Testis (tissue), 3 donors: Measurements from ENCODE around the gene LYSMD2. TPM values are rescaled to one million over a fixed set of nuclear protein-coding genes. Genes with fewer than 3 reads are reported as not detected.

Experiments used
- DNase-seq: peaks from one replicate; pipeline ENCODE4 v3.0.0-alpha.2; 2019
- H3K27ac ChIP-seq, 2 donors: fragments of 200-600 bp; sonication (generic); one replicate each; pipeline ENCODE4 v1.5.1; 2019
- H3K27me3 ChIP-seq: fragments of 200-600 bp; sonication (generic); one replicate; pipeline ENCODE4 v1.5.1; 2019
- H3K36me3 ChIP-seq: fragments of 200-600 bp; sonication (generic); one replicate; pipeline ENCODE4 v1.5.1; 2017; ENCODE audit warnings: low read depth; ENCODE audit errors: missing control alignments
- H3K4me1 ChIP-seq: fragments of 200-600 bp; sonication (generic); one replicate; pipeline ENCODE4 v1.5.1; 2019
- H3K4me3 ChIP-seq, 2 donors: fragments of 200-600 bp; sonication (generic); one replicate each; pipeline ENCODE4 v1.5.1; 2017 to 2019
- H3K9me3 ChIP-seq: fragments of 200-600 bp; sonication (generic); one replicate; pipeline ENCODE4 v1.5.1; 2017
- CTCF ChIP-seq, 3 experiments: fragments of 450-650 bp in 2 of 3; fragments of 200-600 bp in 1 of 3; sonication (generic) in 1 of 3; IDR thresholded peaks; one replicate each; pipeline ENCODE4 v1.5.1; 2016 to 2019; ENCODE audit warnings: antibody characterized with exemption in 3 of 3, mild to moderate bottlenecking in 2 of 3, moderate library complexity in 1 of 3
- POLR2A ChIP-seq: fragments of 450-650 bp; IDR thresholded peaks from one replicate; pipeline ENCODE4 v1.6.1; 2017; ENCODE audit warnings: antibody characterized with exemption, mild to moderate bottlenecking, moderate library complexity
- WGBS, 2 donors: methylation state at CpG; one replicate each; pipeline ENCODE4 v1.1.5; 2018; 5-methylcytosine and 5-hydroxymethylcytosine counted together
- intact Hi-C: fragments of 100-400 bp; cut with DNase I; formaldehyde crosslinking; loops from one replicate; pipeline ENCODE4 v1.15.1; 2023; ENCODE audit warnings: low total_unique reads
- polyA plus RNA-seq: library from polyadenylated mRNA; stranded (reverse); fragments of 350-450 nt; fragmentation: Illumina TruSeq; extraction: RNeasy Lipid Tissue Mini Kit (QIAGEN cat#74804); gene quantifications from one replicate; pipeline ENCODE4 v1.2.3, GENCODE V29; 2014; ENCODE audit warnings: low read depth, low replicate concordance; ENCODE audit not compliant: insufficient read depth
- total RNA-seq, 2 donors: library from RNA; depleted of rRNA; stranded (reverse); fragments of >200 nt; gene quantifications; one replicate each; pipeline ENCODE4 v1.2.3, GENCODE V29; 2016

LYSMD2 gene
- total and polyA plus RNA-seq, 3 donors from 2014 or later: 18.7 to 21.1 (median 19.9) TPM

GRCh38 chr15:51765751-51766150 is 28.3 kb upstream of the LYSMD2 start:
- no peak for TF ChIP-seq POLR2A
- TF ChIP-seq CTCF (IDR thresholded peaks at IDR 0.05): no peak
- intact Hi-C loops: no loop called here
- Histone ChIP-seq H3K27me3 (no peaks in the 10 kb centered on the region), H3K4me1 (no peaks in the 10 kb centered on the region), H3K36me3 (no peaks in the 10 kb centered on the region), H3K9me3 (no peaks in the 10 kb centered on the region), H3K27ac (no peak overlapping the region), H3K4me3 (no peak overlapping the region)
- WGBS, 2 donors: 72 to 78% methylated on average over 7 of the region's 7 CpGs
- no peak for DNase-seq

GRCh38 chr15:51760805-51761204 is 23.4 kb upstream of the LYSMD2 start:
- no peak overlapping the region for H3K4me3 ChIP-seq
- intact Hi-C loops: no loop called here
- no peaks in the 10 kb centered on the region for H3K27me3 ChIP-seq
- H3K9me3 ChIP-seq: no peaks in the 10 kb centered on the region
- peaks cover 10% of the 10 kb centered on the region for H3K4me1 ChIP-seq
- H3K27ac ChIP-seq: no peak overlapping the region
- TF ChIP-seq CTCF (IDR thresholded peaks at IDR 0.05) (no peak), POLR2A (no peak)
- DNase-seq: no peak
- no peaks in the 10 kb centered on the region for H3K36me3 ChIP-seq
- WGBS, 2 donors: 61 to 75% methylated on average over 3 of the region's 3 CpGs

- Histone ChIP-seq H3K9me3 (no peaks in the 10 kb centered on the region), H3K4me1 (peaks cover 10% of the 10 kb centered on the region), H3K27me3 (no peaks in the 10 kb centered on the region), H3K27ac (no peak overlapping the region), H3K4me3 (no peak overlapping the region), H3K36me3 (no peaks in the 10 kb centered on the region)
- TF ChIP-seq POLR2A (no peak), CTCF (IDR thresholded peaks at IDR 0.05) (no peak)
- 30 to 50% methylated on average over 3 of the region's 3 CpGs for WGBS, 2 donors
- intact Hi-C loops: no loop called here
- DNase-seq: peak; percentile 62
Observed at GRCh38 chr15:51759557-51760070, 22.2 kb upstream of the LYSMD2 start.

GRCh38 chr15:51758645-51759044 is 21.2 kb upstream of the LYSMD2 start:
- Histone ChIP-seq H3K36me3 (no peaks in the 10 kb centered on the region), H3K27me3 (no peaks in the 10 kb centered on the region), H3K27ac (no peak overlapping the region), H3K9me3 (no peaks in the 10 kb centered on the region), H3K4me3 (no peak overlapping the region), H3K4me1 (peaks cover 10% of the 10 kb centered on the region)
- DNase-seq: peak; percentile 65
- no peak for TF ChIP-seq CTCF (IDR thresholded peaks at IDR 0.05)
- no peak for TF ChIP-seq POLR2A
- WGBS, 2 donors: 32 to 64% methylated on average over 1 of the region's 1 CpG
- intact Hi-C loops: no loop called here

GRCh38 chr15:51757450-51757849 is 20.0 kb upstream of the LYSMD2 start:
- TF ChIP-seq POLR2A (no peak), CTCF (IDR thresholded peaks at IDR 0.05) (no peak)
- intact Hi-C loops: no loop called here
- Histone ChIP-seq H3K4me3 (no peak overlapping the region), H3K27me3 (no peaks in the 10 kb centered on the region), H3K36me3 (no peaks in the 10 kb centered on the region), H3K27ac (no peak overlapping the region), H3K9me3 (no peaks in the 10 kb centered on the region), H3K4me1 (peaks cover 11% of the 10 kb centered on the region)
- 86 to 96% methylated on average over 2 of the region's 2 CpGs for WGBS, 2 donors
- DNase-seq: no peak
